Breast epithelium (tissue), 3 donors: ENCODE results near the gene ITIH2.

Experiments
- CTCF ChIP-seq, 3 donors: fragments of 450-650 bp; IDR thresholded peaks; one replicate each; pipeline ENCODE4 v1.5.1; 2016 to 2017; ENCODE audit warnings: antibody characterized with exemption in 3 of 3, mild to moderate bottlenecking in 3 of 3, moderate library complexity in 3 of 3
- POLR2A ChIP-seq: fragments of 450-650 bp; IDR thresholded peaks from one replicate; pipeline ENCODE4 v1.6.1; 2016; ENCODE audit warnings: antibody characterized with exemption, mild to moderate bottlenecking, moderate library complexity
- POLR2AphosphoS5 ChIP-seq, 3 donors: sonication (generic); formaldehyde crosslinking; IDR thresholded peaks; one replicate each; pipeline ENCODE4 v1.6.1; 2017; ENCODE audit warnings: antibody characterized with exemption in 3 of 3

GRCh38 chr10:7797582-7797981 is 94.5 kb downstream of the ITIH2 start:
- TF ChIP-seq POLR2AphosphoS5 (IDR thresholded peaks at IDR 0.05) (no peak), CTCF (IDR thresholded peaks at IDR 0.05) (no peak), POLR2A (no peak)
